ENCODE data around the gene TMEM259.

TMEM259 gene

GRCh38 chr19:1000591-1001537 lies 20.1 kb downstream of the TMEM259 start:
- no peak for DNase-seq

GRCh38 chr19:1000095-1000494 lies 20.8 kb downstream of the TMEM259 start, which contains the start of gene GRIN3B:
Gene GRIN3B, plus strand, starts transcription at chr19:1000419. Its CDS starts 19 bp downstream, at chr19:1000438.
- no peak for DNase-seq

DNA sequence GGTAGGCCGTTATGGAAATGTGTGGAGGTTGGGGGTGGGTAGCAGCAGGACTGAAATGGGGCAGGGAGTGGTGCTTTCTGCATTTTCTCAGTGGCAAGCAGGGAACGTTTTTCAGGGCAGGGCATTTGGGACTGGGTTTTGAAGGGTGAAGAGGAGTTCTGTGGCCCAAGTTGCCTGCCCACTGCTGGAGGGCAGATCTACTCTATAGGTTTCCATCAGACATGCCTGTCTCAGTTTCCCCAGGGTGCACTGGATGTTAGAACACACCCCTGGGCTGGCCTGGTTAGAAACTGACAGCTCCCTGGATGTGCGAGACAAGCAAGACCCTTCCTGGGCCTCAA lies 21.6 kb downstream of the TMEM259 start:
- DNase-seq = no peak

DNA sequence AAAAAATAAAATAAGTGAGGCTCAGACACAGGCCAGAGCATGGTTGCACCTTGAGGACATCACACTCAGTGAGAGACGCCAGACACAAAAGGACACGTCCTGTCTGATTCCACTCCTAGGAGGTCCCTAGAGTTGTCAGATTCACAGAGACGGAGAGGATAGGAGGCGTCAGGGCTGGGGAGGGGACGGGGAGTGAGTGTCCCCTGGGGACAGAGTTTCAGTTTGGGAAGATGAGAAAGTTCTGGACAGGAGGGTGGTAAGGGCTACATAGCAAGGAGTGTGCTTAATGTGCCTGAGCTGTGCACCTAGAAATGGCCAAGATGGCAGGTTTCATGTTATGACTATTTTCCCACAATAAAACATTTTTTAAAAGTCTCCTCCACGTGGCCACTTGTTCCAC lies 22.9 kb downstream of the TMEM259 start:
- DNase-seq = no peak

DNA sequence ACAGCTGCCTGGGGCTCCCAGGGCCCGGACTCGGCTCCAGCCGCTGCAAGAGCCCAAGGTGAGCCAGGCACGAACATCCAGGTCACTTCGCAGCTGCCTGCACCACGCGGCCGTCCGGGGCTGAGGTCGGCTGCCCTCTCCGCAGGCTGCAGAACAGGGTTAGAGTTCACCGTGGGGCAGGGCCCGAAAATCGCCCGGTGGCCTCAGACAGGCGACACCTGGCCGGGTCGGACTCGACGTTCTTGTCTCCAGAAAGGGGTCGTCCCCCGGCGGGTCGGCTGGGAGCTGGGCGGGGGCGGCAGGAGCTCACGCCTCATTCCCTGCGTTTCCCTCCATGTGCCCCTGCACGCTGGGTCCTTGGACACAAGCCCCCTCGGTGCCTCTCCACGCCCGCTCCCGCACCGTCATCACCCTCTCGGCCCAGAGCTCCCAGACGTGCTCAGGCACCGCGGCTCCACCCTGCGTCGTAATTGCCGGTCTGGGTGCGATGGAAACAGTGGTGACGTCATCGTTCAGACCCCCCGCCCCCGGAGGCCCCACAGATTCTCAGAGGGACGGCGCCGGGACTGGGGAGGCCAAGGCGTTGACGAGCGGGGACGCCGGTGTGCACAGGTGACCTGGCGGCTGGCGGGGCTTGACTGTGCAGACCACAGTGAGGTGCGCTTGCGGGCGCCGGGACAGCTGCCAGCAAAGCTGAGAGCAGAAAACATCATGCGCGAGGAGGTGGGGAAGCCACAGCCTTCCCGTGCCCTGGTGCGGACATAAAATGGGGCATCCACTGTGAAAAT lies 24.7 kb downstream of the TMEM259 start:
- peak; percentile 48 for DNase-seq

- DNase-seq = no peak
These were observed 25.7 kb downstream of the TMEM259 start for GRCh38 chr19:995051-995827.

- DNase-seq = no peak
These were observed 26.4 kb downstream of the TMEM259 start for GRCh38 chr19:994516-994915.

GRCh38 chr19:993831-994393 lies 27.0 kb downstream of the TMEM259 start:
- DNase-seq = no peak

DNA sequence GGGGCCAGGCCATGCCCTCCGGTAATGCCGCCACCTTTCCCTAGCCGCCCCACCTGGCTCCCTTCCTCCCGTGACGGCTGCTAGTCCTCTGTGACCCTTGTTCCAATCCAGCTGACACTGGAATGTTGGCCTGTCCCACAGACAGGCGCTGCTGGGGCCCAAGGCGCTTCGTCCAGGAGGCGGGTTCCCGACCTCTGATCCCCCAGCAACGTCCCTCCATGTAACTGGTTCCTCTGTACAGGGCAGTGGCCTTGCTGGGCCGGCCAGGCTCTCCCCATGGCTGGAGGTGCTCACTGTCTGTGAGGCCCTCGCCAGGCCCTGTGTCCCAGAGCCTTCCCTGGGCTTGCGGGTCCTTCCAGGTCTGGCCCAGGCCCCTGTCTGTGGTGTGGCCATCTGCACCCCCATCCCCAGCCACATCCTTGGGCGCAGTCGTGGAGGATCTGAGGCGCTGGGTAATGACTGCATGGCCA lies 27.5 kb downstream of the TMEM259 start:
- DNase-seq = no peak

DNA sequence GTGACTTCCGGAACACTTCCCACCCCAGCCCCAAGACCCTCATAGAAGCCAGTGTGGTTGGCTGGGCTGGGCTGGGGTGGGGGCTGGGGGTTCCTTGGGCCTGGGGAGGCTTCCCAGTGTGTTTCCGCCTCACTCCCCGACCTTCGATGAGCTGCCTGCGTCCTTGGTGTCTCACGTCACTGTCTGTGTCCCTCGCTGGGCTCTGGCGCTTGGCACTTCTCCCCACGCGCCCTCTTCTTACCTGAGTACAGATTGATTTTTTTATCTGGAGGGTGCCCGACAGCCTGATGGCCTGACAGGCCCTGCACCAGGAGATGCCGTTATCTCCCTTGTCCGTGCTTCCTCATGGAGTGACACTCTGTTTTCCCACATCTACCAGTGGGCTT lies 28.3 kb downstream of the TMEM259 start:
- DNase-seq = no peak

GRCh38 chr19:991932-992669 lies 28.8 kb downstream of the TMEM259 start:
- no peak for DNase-seq

DNA sequence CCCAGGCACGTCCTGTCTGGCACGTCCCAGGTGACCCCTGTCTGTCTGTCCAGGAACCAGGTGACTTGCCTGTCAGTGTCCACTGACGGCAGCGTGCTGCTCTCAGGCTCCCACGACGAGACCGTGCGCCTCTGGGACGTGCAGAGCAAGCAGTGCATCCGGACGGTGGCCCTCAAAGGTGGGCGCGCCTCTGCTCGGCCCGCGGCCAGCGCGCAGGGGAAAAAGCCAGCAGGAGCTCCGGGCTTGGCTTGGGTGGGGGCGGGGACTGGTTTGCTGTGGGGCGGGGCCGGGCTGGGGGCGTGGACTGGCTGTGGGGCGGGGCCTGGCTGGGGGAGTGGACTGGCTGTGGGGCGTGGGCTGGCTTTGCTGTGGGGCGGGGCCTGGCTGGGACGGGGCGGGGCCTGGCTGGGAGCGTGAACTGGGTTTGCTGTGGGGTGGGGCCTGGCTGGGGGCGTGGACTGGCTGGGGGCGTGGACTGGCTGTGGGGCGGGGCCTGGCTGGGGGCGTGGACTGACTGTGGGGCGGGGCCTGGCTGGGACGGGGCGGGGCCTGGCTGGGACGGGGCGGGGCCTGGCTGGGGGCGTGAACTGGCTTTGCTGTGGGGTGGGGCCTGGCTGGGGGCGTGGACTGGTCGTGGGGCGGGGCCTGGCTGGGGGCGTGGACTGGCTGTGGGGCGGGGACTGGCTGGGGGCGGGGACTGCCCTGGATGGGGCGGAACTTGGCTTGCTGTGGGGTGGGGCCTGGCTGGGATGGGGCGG lies 29.6 kb downstream of the TMEM259 start:
- DNase-seq = no peak

DNA sequence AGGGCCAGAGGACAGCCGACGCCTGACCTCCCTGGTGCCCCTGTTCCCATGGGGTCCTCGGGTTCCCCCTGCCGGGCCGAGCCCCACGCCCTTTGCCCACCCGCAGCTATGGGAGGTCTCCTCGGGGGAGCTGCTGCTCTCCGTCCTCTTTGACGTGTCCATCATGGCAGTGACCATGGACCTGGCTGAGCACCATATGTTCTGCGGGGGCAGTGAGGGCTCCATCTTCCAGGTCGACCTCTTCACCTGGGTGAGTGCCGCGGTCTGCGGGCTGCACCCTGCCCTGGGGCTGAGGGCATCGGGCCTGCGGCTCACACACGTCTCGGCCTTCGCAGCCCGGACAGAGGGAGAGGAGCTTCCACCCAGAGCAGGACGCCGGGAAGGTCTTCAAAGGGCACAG lies 30.2 kb downstream of the TMEM259 start:
- DNase-seq = no peak

- DNase-seq = no peak
These were observed 30.8 kb downstream of the TMEM259 start for GRCh38 chr19:990119-990571.

DNA sequence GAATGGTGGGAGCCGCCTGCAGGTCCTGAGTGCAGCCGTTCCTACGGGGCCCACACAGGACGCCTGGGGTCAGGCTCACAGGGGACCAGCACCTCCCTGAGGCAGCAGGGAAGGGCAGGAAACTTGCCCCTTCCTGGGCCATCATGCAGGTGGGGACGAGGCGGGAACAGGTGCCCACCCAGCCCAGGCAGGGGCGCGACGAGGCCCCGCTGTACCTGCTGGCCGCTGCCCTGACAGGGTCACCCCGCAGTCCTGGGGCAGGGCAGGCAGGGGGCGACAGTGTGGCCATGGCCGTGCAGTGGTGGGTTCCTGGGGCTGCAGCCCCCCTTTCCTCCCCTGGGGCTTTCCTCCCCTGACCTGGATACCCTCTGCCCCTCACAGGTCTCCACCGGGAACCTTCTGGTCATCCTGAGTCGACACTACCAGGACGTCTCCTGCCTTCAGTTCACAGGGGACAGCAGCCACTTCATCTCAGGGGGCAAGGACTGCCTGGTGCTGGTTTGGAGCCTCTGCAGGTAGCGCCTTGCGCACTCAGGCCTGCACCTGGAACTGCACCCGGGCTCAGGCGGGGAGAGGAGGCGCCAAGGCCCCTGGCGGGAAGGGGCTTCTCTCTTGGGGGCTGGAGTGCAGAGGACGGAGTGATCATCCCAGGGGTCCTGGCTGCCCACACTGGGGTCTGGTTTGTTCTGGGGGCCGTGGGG lies 31.4 kb downstream of the TMEM259 start:
- no peak for DNase-seq

- no peak for DNase-seq
These were observed 32.4 kb downstream of the TMEM259 start for GRCh38 chr19:988510-988909.

- DNase-seq = no peak
These were observed 32.8 kb downstream of the TMEM259 start for GRCh38 chr19:988081-988480.

DNA sequence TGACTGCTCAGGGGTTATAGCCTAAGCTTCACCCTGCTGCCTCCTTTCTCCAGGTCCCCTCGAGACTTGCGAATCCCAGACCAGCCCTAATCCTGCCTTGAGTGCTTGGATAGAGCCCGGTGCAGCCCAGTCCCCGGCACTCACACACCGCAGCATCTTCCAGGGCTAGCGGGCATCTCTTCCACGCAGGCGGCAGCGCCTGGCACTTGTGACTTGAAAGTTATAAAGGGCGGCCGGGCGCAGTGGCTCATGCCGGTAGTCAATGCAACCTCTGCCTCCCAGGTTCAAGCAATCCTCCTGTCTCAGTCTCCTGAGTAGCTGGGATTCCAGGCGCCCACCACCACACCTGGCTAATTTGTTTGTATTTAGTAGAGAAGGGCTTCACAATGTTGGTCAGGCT lies 34.8 kb downstream of the TMEM259 start:
- DNase-seq = no peak

- peak; percentile 69 for DNase-seq
These were observed 36.6 kb downstream of the TMEM259 start, which contains the start of gene WDR18 for GRCh38 chr19:984165-984967. Gene WDR18, plus strand, starts transcription at chr19:984345. Its CDS starts 9 bp downstream, at chr19:984354.
